HG03196 (cell line): ENCODE results near the gene CTXND2.

Experiments used
- ATAC-seq: cut with Tn5 transposase; IDR thresholded peaks from one replicate; pipeline ENCODE4 v1.9.1; 2021; ENCODE audit not compliant: unreplicated experiment

Gene CTXND2

GRCh38 chr1:150957666-150958065, 70.7 kb downstream of the CTXND2 start:
- no peak for ATAC-seq

- ATAC-seq = no peak
Measured at GRCh38 chr1:150960646-150961045, 73.7 kb downstream of the CTXND2 start.

GRCh38 chr1:150961756-150962155, 74.8 kb downstream of the CTXND2 start:
- no peak for ATAC-seq
